Peyer's patch (tissue), 4 donors: ENCODE measurements around the gene IMMP2L.

Experiments
- POLR2A ChIP-seq, 2 donors: fragments of 450-650 bp; IDR thresholded peaks; one replicate each; pipeline ENCODE4 v1.5.1; 2017; ENCODE audit warnings: antibody characterized with exemption in 2 of 2, mild to moderate bottlenecking in 2 of 2, moderate library complexity in 2 of 2
- TF ChIP-seq, protein P1 (sequence below), 6 experiments: fragments of 450-650 bp in 4 of 6; fragments of 200-600 bp in 2 of 6; sonication (generic) in 1 of 6; IDR thresholded peaks; one replicate each; pipeline ENCODE4 v1.5.1; 2017 to 2019; ENCODE audit warnings: antibody characterized with exemption in 6 of 6, mild to moderate bottlenecking in 3 of 6, moderate library complexity in 1 of 6

DNA sequence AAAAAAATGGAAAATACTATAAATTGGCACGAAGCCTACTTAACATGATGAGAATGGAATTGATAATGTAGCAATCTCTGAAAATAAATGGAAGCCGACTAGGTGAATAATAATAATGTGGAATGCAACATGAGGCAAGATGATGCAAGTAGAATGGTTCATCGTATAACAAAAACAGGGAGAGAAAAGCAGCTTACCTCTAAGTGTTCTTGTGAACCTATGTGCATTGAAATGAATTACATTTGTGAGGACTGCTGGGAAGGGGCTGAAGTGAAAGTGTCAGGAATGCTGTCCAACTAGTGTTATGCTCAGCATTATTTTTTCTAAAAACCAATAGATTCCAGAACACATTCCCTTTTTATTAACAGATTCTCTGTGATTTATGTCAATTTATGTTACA is 912.0 kb downstream of the IMMP2L start:
- TF ChIP-seq, protein P1, sequence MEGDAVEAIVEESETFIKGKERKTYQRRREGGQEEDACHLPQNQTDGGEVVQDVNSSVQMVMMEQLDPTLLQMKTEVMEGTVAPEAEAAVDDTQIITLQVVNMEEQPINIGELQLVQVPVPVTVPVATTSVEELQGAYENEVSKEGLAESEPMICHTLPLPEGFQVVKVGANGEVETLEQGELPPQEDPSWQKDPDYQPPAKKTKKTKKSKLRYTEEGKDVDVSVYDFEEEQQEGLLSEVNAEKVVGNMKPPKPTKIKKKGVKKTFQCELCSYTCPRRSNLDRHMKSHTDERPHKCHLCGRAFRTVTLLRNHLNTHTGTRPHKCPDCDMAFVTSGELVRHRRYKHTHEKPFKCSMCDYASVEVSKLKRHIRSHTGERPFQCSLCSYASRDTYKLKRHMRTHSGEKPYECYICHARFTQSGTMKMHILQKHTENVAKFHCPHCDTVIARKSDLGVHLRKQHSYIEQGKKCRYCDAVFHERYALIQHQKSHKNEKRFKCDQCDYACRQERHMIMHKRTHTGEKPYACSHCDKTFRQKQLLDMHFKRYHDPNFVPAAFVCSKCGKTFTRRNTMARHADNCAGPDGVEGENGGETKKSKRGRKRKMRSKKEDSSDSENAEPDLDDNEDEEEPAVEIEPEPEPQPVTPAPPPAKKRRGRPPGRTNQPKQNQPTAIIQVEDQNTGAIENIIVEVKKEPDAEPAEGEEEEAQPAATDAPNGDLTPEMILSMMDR (IDR thresholded peaks at IDR 0.05), result no peak
- no peak for TF ChIP-seq POLR2A (IDR thresholded peaks at IDR 0.05)
